VCaP (cell line): ENCODE measurements around the gene ANO10.
A peak's percentile ranks its signal among the peaks of the same experiment; 100 is the strongest.

Source experiments
- H3K27ac ChIP-seq: fragments of 450-650 bp; 2 replicates; pipeline ENCODE4 v1.5.1; 2017
- TF ChIP-seq, protein P1 (sequence below): fragments of 450-650 bp; conservative IDR thresholded peaks from 2 replicates; pipeline ENCODE4 v1.5.1; 2017; ENCODE audit warnings: mild to moderate bottlenecking, moderate library complexity

Gene ANO10

DNA sequence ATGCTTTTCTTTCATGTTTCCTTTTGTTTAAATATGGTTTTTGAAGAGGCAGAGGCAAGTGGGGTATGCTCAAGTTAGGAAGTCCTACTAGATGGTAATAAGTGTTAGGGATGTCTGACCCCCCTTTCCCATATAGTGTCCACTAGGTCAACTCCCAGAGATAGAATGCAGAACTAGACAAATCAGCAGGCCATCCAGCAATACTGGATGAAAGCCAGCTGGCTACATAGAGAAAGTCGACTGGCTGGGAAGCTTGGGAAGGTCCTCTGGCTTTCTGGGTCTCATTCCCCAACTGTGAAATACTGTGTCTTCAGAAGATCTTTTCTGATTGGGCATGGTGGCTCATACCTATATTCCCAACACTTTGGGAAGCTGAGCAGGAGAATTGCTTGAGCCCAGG is 221.6 kb downstream of the ANO10 start:
- no peak overlapping the region for H3K27ac ChIP-seq
- TF ChIP-seq, protein P1, sequence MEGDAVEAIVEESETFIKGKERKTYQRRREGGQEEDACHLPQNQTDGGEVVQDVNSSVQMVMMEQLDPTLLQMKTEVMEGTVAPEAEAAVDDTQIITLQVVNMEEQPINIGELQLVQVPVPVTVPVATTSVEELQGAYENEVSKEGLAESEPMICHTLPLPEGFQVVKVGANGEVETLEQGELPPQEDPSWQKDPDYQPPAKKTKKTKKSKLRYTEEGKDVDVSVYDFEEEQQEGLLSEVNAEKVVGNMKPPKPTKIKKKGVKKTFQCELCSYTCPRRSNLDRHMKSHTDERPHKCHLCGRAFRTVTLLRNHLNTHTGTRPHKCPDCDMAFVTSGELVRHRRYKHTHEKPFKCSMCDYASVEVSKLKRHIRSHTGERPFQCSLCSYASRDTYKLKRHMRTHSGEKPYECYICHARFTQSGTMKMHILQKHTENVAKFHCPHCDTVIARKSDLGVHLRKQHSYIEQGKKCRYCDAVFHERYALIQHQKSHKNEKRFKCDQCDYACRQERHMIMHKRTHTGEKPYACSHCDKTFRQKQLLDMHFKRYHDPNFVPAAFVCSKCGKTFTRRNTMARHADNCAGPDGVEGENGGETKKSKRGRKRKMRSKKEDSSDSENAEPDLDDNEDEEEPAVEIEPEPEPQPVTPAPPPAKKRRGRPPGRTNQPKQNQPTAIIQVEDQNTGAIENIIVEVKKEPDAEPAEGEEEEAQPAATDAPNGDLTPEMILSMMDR, result no peak

DNA sequence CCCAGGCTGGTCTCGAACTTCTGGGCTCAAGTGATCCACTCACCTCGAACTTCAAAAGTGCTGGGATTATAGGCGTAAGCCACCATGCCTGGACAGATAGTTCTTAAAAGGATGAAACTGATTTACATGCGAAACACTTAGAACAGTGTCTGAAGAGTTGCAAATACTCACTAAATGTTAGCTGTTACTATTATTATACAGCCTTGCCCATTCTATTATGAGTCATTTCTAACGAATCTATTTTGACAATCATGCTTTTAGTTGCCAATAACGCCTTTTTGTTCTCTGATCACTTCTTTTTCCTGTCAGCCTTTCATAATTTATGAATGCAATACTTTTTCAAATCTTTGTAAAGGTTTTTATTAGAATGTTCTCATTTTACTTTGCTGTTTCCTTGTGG is 222.8 kb downstream of the ANO10 start:
- H3K27ac ChIP-seq, result no peak overlapping the region
- TF ChIP-seq, protein P1, result no peak

DNA sequence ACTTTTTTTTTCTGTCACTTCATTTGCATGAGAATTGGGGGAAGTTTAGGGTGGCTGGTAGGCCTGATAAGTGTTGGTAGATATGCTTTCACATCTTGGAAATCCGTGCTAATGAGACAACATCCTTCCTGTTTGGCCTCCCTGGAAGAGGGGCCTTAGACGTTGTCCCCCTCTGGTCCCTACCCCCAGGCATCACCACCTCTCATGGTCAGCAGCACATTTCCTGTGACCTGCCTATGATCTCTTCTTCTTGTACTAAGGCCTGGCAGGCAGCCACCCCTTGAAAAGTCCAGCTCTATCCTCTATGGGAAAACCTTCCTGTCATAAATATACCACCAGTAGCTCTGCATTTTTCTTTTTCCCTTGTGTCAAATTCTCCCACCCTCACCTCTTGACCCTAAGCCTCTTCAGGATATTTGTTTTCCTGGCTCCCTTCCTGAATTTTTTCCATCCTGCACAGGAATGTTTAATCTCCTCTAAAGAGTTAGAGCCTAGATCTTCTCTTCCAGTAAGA is 227.7 kb downstream of the ANO10 start:
- H3K27ac ChIP-seq, result no peak overlapping the region
- TF ChIP-seq, protein P1, result no peak

DNA sequence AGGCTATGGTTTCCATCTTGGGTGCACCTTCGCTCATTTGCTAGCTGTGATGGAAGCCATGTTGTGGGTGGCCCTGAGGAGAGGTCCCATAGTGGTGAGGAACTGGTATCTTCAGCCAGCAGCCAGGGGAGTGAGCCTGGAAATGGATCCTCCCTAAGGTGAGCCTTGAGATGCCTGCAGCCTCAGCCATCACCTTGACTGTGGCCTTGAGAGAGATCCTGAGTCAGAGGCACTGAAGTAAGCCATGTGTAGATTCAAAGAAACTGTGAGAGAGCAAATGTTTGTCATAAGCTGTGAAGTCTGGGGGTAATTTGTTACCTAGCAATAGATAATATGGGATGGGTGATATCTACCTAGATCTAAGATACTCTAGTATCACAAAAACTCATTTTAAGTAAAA is 230.2 kb downstream of the ANO10 start:
- no peak overlapping the region for H3K27ac ChIP-seq
- TF ChIP-seq, protein P1, result no peak

DNA sequence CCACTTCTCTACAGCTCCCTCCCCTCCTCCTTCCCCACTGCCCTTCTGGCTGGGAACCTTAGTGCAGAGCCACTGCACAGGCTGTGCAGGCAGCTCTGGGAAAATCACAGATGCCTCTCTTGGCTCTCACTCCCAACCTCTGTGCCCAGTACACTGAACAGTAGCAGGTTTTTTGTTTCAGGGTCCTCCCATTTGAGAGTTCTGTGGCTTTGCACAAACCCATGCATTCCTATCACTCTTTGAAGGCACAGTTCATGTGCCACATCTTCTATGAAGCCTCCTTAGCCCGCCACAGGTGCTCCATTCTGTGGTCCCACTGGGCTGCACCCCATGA is 231.6 kb downstream of the ANO10 start:
- TF ChIP-seq, protein P1, result no peak
- H3K27ac ChIP-seq, result no peak overlapping the region

DNA sequence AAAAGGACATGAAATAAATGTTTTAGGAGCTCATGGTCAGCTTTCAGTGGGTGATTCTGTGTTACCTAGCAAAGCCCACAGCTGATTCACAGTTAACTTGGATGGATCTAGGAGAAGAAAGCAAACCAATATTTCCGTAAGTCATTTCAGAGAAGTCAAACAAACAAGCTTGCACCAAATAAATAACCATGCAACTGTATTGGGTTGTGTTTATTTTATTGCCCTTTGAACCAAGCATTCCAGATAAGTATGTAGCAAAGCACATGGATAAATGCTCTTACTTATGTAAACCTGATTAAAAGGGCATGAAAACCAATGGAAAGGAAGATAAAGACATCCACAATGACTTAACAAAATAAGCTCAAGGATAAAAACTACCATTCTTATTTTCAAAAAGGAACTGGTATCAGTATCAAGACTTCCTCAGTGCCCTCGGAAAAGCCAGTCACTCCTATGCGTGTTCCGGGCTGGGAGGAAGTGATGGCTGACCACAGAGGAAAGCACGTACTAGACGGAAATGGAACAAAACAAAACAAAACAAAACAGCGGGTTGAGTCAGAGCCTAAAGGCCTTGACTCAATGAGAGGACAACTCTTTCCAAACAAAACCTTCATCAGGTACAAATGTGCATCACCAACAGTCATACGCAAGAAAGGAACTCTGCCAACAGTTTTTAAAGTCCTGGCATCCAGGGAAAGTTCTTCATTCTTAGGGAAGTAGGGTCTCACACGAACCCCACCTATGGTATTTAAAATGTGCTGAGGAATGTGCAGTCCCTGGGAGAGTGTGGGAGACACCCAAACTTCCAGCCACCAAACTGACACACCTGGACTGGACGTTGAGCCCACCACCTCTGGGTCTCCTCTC is 232.2 kb downstream of the ANO10 start:
- H3K27ac ChIP-seq, result 0 out of 2 replicates have a peak overlapping the region, but pooled peaks have one; percentile 26

DNA sequence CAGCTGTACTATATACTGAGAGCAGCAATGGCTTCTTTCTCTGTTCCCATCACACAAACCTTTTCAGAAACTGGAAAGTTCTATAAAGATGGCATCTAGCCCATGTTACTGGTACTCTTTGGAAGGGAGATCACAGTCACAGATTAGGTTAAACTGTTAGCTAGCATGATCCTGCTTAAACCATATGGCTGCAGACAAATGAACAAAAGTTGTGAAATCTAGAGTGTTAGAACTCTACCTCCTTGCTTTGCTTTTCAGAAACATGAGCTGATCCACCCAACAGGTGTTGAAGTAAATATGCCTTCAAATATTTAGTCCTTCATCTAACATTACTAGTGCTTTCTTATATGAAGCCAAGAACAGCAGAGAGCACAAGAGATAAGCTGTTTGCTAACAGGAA is 232.9 kb downstream of the ANO10 start:
- peak overlapping the region; percentile 26; the same call in 1 of the 2 replicates for H3K27ac ChIP-seq
- TF ChIP-seq, protein P1, result no peak

More for the DNA sequence above, 232.2 kb downstream of the ANO10 start:
- TF ChIP-seq, protein P1, result no peak
